Choroid plexus epithelial cell (primary cell): Measurements from ENCODE around the gene MLH1.
A peak's percentile ranks its signal among the peaks of the same experiment; 100 is the strongest.

ENCODE experiments used
- DNase-seq: peaks from one replicate; pipeline ENCODE4 v3.0.0-alpha.2; 2010; ENCODE audit warnings: low read depth
- H3K4me3 ChIP-seq: 2 replicates; pipeline ENCODE4 v1.5.1; 2011; ENCODE audit warnings: low read depth, mild to moderate bottlenecking, control low read depth, low read length, moderate library complexity
- TF ChIP-seq, protein P1 (sequence below): conservative IDR thresholded peaks from 2 replicates; pipeline ENCODE4 v1.5.1; 2011; ENCODE audit warnings: low read depth, mild to moderate bottlenecking, control low read depth, inconsistent platforms, low read length, moderate library complexity

MLH1 gene

DNA sequence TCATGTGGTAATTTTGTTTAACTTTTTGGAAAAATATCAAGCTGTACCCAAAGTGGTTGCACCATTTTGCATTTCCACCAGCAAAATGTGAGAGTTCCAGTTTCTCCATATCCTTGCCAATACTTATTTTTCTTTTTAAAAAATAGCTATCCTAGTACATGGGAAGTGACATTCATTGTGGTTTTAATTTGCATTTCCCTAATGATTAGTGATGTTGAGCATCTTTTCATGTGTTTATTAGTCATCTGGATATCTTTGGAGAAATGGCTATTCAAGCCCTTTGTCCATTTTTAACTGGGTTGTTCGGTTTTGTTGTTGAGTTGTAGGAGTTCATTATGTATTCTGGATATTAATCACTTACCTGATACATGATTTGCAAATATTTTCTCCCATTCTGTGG, 29.0 kb upstream of the MLH1 start:
- H3K4me3 ChIP-seq: no peak overlapping the region
- TF ChIP-seq, protein P1, sequence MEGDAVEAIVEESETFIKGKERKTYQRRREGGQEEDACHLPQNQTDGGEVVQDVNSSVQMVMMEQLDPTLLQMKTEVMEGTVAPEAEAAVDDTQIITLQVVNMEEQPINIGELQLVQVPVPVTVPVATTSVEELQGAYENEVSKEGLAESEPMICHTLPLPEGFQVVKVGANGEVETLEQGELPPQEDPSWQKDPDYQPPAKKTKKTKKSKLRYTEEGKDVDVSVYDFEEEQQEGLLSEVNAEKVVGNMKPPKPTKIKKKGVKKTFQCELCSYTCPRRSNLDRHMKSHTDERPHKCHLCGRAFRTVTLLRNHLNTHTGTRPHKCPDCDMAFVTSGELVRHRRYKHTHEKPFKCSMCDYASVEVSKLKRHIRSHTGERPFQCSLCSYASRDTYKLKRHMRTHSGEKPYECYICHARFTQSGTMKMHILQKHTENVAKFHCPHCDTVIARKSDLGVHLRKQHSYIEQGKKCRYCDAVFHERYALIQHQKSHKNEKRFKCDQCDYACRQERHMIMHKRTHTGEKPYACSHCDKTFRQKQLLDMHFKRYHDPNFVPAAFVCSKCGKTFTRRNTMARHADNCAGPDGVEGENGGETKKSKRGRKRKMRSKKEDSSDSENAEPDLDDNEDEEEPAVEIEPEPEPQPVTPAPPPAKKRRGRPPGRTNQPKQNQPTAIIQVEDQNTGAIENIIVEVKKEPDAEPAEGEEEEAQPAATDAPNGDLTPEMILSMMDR: no peak

GRCh38 chr3:36964817-36965216, 28.5 kb upstream of the MLH1 start:
- TF ChIP-seq, protein P1: no peak
- no peak for DNase-seq
- H3K4me3 ChIP-seq: no peak overlapping the region

More for the DNA sequence above, 29.0 kb upstream of the MLH1 start:
- DNase-seq: no peak

DNA sequence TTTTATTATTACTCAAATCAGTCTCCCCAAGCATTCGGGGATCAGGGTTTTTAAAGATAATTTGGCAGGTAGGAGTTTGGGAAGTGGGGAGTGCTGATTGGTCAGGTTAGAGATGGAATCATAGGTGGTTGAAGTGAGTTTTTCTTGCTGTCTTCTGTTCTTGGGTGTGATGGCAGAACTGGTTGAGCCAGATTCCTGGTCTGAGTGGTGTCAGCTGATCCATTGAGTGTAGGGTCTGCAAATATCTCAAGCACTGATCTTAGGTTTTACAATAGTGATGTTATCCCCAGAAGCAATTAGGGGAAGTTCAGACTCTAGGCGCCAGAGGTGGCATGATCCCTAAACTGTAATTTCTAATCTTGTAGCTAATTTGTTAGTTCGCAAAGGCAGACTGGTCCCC, 27.9 kb upstream of the MLH1 start:
- DNase-seq: no peak
- TF ChIP-seq, protein P1: no peak
- H3K4me3 ChIP-seq: no peak overlapping the region

- TF ChIP-seq, protein P1: no peak
- DNase-seq: no peak
- H3K4me3 ChIP-seq: no peak overlapping the region
These were observed 24.2 kb upstream of the MLH1 start for GRCh38 chr3:36969085-36969484.

DNA sequence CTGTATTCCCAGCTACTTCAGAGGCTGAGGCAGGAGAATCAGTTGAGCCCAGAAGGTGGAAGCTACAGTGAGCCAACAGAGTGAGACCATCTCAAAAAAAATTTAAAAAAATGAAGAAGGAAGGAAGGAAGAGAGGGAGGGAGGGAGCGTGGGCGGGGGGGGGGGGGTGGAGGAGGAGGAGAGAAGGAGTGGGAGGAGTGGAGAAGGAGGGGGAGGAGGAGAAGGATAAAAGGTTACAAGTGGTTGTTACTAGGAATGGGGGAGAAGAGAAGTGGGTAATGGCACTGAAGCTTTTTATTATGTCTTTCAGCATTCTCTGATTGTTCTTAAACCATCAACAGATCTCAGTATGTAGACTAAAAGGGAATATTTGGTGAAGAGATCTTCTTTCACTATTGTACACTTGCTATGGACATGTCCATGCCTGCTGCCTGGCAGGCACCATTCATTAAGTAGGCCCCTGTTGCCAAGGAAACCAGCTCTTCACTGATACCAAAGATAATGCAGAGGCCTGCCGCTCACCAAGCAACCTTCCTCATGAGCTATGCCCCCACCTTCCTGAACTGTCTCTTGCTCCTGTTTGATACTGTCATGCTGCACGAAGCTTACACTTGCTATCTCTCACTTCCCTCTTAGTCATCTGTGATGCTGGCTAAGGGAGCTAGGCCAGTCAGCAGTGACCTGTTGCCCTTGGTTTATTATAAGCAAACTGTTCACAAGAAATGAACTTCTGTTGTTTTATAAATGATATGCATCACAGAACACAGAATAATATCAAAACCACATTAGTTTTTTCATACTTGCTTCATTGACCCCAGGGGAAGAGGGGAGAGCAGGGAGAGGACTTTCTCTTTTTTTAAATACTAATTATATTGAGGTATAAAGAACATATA, 23.5 kb upstream of the MLH1 start:
- H3K4me3 ChIP-seq: no peak overlapping the region
- TF ChIP-seq, protein P1: no peak
- peak; percentile 72 for DNase-seq

- TF ChIP-seq, protein P1: no peak
- DNase-seq: no peak
- H3K4me3 ChIP-seq: no peak overlapping the region
These were observed 21.2 kb upstream of the MLH1 start for GRCh38 chr3:36972163-36972562.

GRCh38 chr3:36973139-36973538, 20.2 kb upstream of the MLH1 start:
- no peak overlapping the region for H3K4me3 ChIP-seq
- TF ChIP-seq, protein P1: no peak
- DNase-seq: no peak
